Fibroblast of skin of back (primary cell): ENCODE data around the gene DVL1. TPM values are rescaled to one million over a fixed set of nuclear protein-coding genes. Genes with fewer than 3 reads are reported as not detected.
"Not testable (repeated sequence)": the region's sequence is repeated elsewhere in the genome, so short reads cannot be mapped to it uniquely, and the experiment has no call there.

ENCODE experiments used
- DNase-seq: peaks from one replicate; pipeline ENCODE4 v3.0.0-alpha.2; 2013
- polyA plus RNA-seq, 2 experiments: library from polyadenylated mRNA; unstranded; fragments of 120-200 nt; gene quantifications; one replicate each; pipeline ENCODE4 v1.2.1, GENCODE V29; 2013; ENCODE audit not compliant: insufficient read length in 2 of 2

Gene DVL1
- 56.7 TPM for polyA plus RNA-seq (2013, experiment 1 of 2; ENCODE audit: insufficient read length)
- polyA plus RNA-seq (2013, experiment 2 of 2; ENCODE audit: insufficient read length) = 59.6 TPM

DNA sequence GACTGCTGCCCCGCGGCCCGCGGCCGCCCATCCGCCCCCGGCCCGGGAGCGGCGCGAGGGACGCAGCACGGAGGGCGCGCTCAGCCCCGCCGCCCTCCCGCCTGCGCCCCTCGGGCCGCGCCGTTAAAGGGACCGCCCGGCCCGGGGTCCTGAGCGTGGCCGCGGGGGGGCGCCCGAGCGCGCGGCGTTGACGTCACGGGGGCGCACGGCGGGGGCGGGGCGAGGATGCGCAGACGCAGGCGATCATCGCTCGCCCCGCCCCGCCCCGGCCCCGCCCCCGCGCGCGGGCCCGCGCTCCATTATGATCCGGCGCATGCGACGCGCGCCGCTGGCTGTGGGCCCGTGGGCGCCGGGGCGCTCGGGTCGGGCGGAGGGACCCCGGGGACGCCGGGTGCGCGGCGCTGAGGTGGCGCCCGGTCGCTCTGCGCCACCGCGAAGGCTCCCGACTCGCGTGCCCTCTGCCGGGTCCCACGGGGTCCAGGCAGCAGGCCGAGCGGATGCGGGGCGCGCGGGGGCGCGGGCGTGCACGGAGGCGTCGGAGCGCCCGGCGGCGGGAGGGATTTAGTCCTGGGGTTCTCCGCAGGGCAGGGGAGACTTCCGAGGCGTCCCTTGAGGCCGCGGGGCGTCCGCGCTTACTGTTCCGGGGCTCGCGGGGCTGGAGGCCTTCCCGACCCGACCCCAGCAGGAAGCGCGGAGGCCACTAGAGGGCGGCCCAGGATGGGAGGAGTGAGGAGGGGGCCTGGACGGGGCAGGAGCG lies at the start of gene DVL1:
Gene DVL1 (minus strand): TSS at position 163 of the 757 bp plus-strand sequence. CDS start 353 bp downstream, outside the sequence.
- peak; percentile 70 for DNase-seq

DNA sequence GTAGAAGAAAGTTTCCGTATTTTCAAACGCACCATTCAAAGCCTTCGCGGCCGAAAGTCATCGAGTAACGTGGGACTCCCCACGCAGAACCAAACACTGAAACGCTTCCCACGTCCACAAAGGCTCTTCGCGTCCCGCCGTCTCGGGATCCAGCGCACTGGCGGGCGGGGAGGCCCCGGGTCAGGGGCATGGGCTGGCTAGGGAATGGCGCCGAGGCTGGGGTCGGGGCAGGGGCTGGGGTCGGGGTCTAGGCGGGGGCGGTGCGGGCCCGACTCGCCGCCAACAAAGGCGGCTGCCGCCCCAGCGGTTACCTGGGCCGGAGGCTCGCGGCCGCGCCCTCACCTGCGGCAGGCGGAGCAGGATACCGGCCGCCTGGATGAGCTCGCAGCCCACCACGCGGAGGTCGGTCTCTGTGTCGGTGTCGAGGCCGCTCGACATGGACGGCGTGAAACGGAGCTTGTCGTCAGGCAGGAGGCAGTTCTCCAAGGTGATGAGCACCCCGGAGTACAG lies 49.5 kb upstream of the DVL1 start:
- no peak for DNase-seq

GRCh38 chr1:1397839-1398523 lies 48.8 kb upstream of the DVL1 start:
- no peak for DNase-seq

- no peak for DNase-seq
Measured at GRCh38 chr1:1395166-1395565, 45.9 kb upstream of the DVL1 start.

GRCh38 chr1:1394116-1394515 lies 44.9 kb upstream of the DVL1 start:
- no peak for DNase-seq

- no peak for DNase-seq
Measured at GRCh38 chr1:1393428-1393827, 44.2 kb upstream of the DVL1 start.

DNA sequence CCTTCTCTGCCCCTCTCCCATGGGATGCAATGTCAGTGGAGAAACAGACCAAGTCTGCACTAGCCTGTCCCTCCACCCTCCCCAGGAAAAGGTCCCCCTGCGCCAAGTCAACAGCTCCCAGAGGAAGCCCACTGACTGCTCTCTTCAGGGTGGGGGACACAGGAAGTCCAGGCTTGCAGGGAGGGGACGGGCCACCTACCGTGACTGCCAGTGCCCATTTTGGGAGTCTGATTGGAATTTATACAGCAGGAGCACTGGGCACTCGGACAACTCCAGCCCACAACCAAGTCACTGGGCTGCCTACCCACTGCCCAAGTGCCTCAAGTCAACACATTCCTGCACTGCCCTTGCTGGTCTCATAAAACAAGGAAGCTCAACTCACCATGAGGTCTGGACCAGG lies 43.8 kb upstream of the DVL1 start:
- no peak for DNase-seq

DNA sequence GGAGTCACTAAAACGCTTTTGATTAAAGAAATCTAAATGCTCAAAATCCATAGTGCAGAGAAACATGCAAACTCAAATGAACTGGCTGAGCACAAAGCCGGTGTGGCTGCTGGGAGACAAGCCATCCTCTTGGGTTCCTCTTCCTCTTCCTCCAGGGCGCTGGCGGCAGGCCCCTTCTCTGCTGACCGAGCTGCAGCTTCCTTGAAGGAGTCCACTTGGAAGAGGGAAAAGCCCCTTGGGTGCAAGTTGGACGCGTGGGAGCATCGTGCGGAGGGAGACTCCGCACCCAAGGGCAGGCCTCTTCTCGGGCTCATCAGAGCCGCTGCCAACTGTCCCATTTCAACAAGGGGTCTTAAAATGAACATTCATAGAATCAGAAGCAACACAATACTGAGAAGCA lies 42.0 kb upstream of the DVL1 start:
- DNase-seq = no peak

DNA sequence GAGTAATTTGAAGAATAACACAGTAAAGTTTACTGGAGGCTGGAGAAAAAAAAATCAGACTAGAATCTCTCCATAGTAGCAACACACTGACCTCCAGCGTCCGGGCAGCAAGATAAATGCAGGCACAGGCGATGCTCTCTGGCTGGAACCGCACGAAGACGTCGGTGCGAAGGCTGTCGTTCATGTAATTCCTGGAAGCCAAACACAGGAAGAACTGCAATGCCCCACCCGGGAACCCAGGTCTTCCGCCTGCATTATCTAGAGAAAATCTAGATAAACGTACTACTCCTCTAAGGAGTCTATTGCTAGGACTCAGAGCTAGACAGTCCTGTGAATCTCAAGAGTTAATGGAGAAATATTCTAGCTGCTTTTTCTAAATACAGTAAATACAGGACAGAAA lies 41.5 kb upstream of the DVL1 start:
- DNase-seq = no peak

DNA sequence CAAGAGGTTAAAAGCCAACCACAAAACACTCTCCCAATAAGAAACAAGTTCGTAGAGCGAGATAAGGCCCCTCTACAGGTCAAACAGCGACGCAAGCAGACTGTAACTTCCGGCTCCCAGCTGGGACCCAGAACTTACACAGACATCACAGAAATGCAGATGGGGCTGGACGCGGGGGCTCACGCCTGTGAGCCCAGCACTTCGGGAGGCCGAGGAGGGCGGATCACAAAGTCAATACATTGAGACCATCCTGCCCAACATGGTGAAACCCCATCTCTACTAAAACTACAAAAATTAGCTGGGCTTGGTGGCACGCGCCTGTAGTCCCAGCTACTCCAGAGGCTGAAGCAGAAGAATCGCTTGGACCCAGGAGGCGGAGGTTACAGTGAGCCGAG lies 38.9 kb upstream of the DVL1 start:
- no peak for DNase-seq

DNA sequence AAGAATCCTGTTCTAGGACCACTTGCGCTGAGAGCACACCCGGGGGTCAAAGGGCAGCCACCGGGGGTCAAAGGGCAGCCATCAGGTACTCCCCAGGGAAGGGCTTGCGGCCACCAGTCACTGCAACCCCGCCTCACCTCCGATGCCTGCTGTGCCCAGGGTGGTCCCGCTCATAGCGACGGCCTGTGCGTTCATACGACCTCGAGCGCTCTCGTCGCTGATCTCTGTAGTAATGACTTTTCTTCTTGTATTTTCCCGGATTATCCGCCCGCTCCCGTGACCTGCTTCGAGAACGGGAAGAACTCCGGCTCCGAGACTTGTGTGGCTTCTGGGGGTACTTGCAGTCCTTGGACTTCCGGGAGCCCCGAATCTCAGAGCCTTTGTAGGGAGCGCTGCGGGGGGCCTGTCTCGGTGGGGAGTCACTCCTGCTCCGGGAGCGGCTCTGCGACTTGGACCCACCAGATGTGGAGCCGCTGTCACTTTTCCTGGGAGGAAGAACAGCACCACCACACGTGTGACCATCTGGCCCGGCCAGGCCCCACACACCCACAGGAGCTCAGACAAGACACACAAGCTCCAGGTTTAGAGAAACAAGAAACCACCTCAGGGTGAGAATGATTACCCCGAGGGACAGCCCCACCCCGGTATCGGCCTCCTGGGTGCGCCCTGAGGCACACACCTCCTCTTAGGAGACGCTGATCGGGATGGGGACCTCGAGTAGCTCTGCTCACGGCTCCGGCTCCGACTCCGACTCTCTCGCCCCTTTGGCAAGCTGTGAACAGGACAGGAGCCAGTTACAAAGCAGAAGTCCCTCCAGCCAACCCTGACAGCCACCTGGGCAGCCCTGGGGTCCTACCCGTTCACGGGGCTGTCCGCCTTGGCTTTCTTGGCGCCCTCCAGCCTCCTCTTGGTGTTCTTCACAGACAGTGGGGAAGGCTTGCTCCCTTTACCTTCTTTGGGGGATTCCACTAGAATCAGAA lies 38.2 kb upstream of the DVL1 start:
- DNase-seq = no peak

DNA sequence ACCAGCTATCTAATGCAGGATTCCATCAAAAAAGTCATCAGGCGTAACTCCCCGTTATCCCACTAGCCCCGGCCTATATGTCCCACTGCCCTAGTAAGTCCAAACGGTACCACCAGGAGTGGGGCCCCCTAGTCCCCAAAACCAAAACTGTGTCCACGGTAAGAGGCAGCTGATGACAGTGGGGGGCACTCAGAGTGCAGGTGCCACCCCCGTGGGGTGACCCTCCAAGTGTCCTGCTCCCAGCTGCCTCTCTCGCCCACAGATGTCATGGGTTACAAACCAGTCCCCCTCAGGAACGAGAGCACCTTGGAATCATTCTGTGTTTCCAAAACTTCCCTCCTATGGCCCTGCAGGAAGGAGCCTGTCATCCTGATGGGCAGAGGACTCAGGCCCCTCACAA lies 36.7 kb upstream of the DVL1 start:
- no peak for DNase-seq

DNA sequence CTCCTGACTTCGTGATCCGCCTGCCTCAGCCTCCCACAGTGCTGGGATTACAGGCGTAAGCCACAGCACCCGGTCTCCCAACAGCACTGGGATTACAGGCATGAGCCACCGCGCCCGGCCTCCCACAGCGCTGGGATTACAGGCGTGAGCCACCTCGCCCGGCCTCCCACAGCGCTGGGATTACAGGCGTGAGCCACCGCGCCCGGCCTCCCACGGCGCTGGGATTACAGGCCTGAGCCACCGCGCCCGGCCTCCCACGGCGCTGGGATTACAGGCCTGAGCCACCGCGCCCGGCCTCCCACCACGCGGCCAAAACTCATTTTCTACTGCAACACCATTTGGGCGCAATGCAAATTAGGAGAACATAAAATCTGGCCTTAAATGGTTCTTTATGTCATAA lies 36.1 kb upstream of the DVL1 start:
- DNase-seq = not testable (repeated sequence)

GRCh38 chr1:1381294-1381693 lies 32.1 kb upstream of the DVL1 start:
- no peak for DNase-seq

- no peak for DNase-seq
Measured at GRCh38 chr1:1380860-1381259, 31.6 kb upstream of the DVL1 start.

- DNase-seq = no peak
Measured at GRCh38 chr1:1377540-1378205, 28.5 kb upstream of the DVL1 start.

GRCh38 chr1:1376551-1377226 lies 27.5 kb upstream of the DVL1 start:
- no peak for DNase-seq

DNA sequence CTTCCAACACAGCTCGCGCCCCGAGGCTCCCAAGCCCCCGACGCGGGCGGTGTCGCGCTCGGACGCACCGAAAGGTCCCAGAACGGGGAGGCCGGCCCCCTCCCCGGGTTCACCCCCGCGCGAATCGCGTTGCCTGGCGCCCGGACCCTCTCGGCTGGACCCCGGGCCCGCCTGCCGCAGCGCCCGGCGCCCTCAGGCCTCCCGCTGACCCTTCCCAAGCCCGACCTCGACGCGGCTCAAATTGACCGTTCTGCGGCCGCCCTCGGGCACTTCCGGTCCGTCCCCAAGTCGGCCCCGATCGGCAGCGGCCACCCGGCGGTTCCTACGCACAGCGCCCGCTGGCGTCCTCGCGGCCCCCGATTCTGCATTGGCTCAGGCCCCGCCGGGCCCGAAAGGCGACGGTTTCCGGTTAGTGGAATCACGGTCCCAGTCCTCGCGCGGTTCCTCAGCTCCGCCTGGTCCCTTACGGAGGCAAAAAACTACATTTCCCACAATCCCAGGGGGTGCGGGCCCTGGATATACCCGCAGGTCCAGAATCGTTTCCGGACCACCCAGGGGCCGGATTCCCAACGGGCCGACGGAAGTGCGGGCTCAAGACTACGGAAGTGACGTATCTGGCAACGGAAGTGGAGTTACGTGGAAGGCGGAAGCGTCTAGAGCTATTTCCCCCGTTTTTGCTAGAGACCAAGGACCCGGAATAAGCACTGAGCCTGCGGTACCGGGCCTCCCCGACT lies 25.9 kb upstream of the DVL1 start, which contains the start of gene AURKAIP1:
Gene AURKAIP1 (minus strand): TSS at position 279 of the 734 bp plus-strand sequence. CDS start 451 bp downstream, outside the sequence.
- peak; percentile 100 for DNase-seq

GRCh38 chr1:1374589-1374928 lies 25.3 kb upstream of the DVL1 start:
- no peak for DNase-seq

DNA sequence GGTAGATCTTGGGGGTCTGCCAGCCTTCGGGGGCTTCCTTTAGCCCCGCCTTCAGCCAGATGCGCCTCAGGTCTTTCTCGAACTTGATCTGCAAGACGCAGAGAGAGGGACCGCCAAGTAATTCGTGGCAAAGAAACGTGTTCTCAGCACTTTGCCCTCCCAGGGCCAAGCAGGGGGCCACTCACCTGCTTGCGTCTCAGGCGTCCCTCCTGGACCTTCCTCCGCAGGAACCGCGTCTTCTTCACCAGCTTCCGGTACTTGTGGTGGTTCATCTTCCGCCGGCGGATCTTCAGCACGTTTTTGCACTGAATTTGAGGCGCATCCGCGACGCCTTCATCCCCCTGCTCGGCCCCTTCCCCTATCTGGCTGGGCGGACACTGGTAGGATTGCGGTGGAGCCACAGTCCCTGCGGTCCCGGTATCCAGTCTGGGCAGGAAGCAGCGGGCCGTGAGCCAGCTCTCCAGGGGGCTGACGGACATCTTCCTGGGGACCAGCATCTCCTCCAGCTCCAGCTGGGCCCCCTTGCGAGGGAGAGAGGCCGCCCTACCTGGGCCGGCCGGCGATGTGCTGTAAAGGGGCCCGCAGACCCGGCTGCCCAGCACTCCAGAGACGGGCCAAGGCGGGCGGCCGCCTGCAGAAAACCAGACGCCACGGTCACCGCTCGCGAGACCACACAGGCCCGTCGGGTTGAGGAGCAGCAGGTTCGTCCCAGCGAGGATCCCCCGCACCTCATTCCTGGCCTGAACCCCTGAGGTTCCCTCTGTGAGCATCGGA lies 24.8 kb upstream of the DVL1 start:
- no peak for DNase-seq
